Endothelial cell of umbilical vein (primary cell): ENCODE results near the gene PRCC.

Experiments used
- CTCF ChIP-seq, 2 donors: IDR thresholded peaks; 1 replicate in 1 of 2; 2 replicates in 1 of 2; pipeline ENCODE4 v1.5.1; 2011; ENCODE audit warnings: low read length in 2 of 2, mild to moderate bottlenecking in 2 of 2, moderate library complexity in 2 of 2, control low read depth in 1 of 2, inconsistent platforms in 1 of 2, low read depth in 1 of 2; ENCODE audit not compliant: insufficient read depth in 1 of 2; ENCODE audit errors: extremely low read depth in 1 of 2
- EZH2 ChIP-seq: IDR thresholded peaks from 2 replicates; pipeline ENCODE4 v1.6.1; 2012; ENCODE audit warnings: borderline replicate concordance, low read depth, mild to moderate bottlenecking, moderate library complexity, low read length, inconsistent platforms; ENCODE audit not compliant: severe bottlenecking
- FOS ChIP-seq: IDR thresholded peaks from 2 replicates; pipeline ENCODE4 v1.6.1; 2011; ENCODE audit warnings: mild to moderate bottlenecking, low read length, moderate library complexity, borderline replicate concordance; ENCODE audit not compliant: insufficient read depth
- GATA2 ChIP-seq: IDR thresholded peaks from 2 replicates; pipeline ENCODE4 v1.7.0; 2011; ENCODE audit warnings: low read depth, mild to moderate bottlenecking, moderate library complexity, mixed read lengths, low read length; ENCODE audit not compliant: insufficient read length, insufficient read depth
- JUN ChIP-seq: IDR thresholded peaks from 2 replicates; pipeline ENCODE4 v1.6.1; 2011; ENCODE audit warnings: borderline replicate concordance, low read depth; ENCODE audit not compliant: insufficient read length, insufficient read depth
- MAX ChIP-seq: IDR thresholded peaks from 2 replicates; pipeline ENCODE4 v1.6.1; 2011; ENCODE audit not compliant: insufficient read depth, insufficient read length
- MYC ChIP-seq: IDR thresholded peaks from one replicate; pipeline ENCODE4 v1.6.1; 2011; ENCODE audit warnings: mild to moderate bottlenecking, low read depth, low read length
- POLR2A ChIP-seq: IDR thresholded peaks from 2 replicates; pipeline ENCODE4 v1.6.1; 2012; ENCODE audit warnings: low read depth, mild to moderate bottlenecking, control low read depth, low read length
- POLR2AphosphoS5 ChIP-seq: IDR thresholded peaks from 2 replicates; pipeline ENCODE4 v1.6.1; 2012; ENCODE audit warnings: low read depth, mild to moderate bottlenecking, control low read depth, low read length, moderate library complexity; ENCODE audit not compliant: insufficient read depth

GRCh38 chr1:156728599-156729462, 38.5 kb upstream of the PRCC start, which contains the start of gene ISG20L2:
- no peak for TF ChIP-seq CTCF (IDR thresholded peaks at IDR 0.05; ENCODE audit: extremely low read depth in 1 of 2, insufficient read depth in 1 of 2, low read depth in 1 of 2, low read length in 2 of 2)
- peak; percentile 75 for TF ChIP-seq POLR2A
- TF ChIP-seq EZH2, result no peak
- no peak for TF ChIP-seq FOS
- TF ChIP-seq POLR2AphosphoS5, result peak; percentile 38
- TF ChIP-seq MAX, result peak; percentile 33
- TF ChIP-seq MYC, result peak; percentile 31
- TF ChIP-seq GATA2, result no peak
- no peak for TF ChIP-seq JUN
